H1 (cell line): Measurements from ENCODE around the gene MAST1. TPM values are rescaled to one million over a fixed set of nuclear protein-coding genes. Genes with fewer than 3 reads are reported as not detected.

ENCODE experiments used
- CTCF ChIA-PET: fragments of 300-600 bp; sonication (Branson Sonifier 250); formaldehyde crosslinking; loops from one replicate; lab custom pipeline; 2021; ENCODE audit not compliant: partially characterized antibody; lab: Charles Lee
- POLR2A ChIA-PET: fragments of 300-600 bp; sonication (Branson Sonifier 250); formaldehyde crosslinking; loops from one replicate; lab custom pipeline; 2021; ENCODE audit warnings: inconsistent platforms; ENCODE audit not compliant: partially characterized antibody; lab: Charles Lee
- DNase-seq, 2 experiments: peaks; one replicate each; pipeline versions ENCODE4 v3.0.0 to v3.0.0-alpha.2; 2010 to 2022; ENCODE audit warnings: low spot score in 2 of 2, low read depth in 1 of 2, mixed read lengths in 1 of 2
- FAIRE-seq: peaks from 2 replicates; lab custom pipeline; 2011; peaks lifted over from hg19 to GRCh38; lab: Jason Lieb, UNC
- H2AFZ ChIP-seq: 2 replicates; pipeline ENCODE4 v1.8.1; 2012; ENCODE audit warnings: low read length, inconsistent platforms
- H2AK5ac ChIP-seq: 2 replicates; pipeline ENCODE4 v1.6.1; 2013; ENCODE audit warnings: low read depth, low read length
- H2BK120ac ChIP-seq: replicated peaks from 2 replicates; pipeline ENCODE3; 2013; ENCODE audit warnings: low read depth, low read length, inconsistent platforms
- H2BK12ac ChIP-seq: 2 replicates; pipeline ENCODE4 v1.6.1; 2013; ENCODE audit warnings: low read depth, low read length
- H2BK15ac ChIP-seq: 2 replicates; pipeline ENCODE4 v1.6.1; 2013; ENCODE audit warnings: low read length
- H2BK20ac ChIP-seq: 2 replicates; pipeline ENCODE4 v1.6.1; 2013; ENCODE audit warnings: low read length
- H2BK5ac ChIP-seq: 2 replicates; pipeline ENCODE4 v1.6.1; 2013; ENCODE audit warnings: low read depth, low read length
- H3K14ac ChIP-seq: 2 replicates; pipeline ENCODE4 v1.6.1; 2013; ENCODE audit warnings: inconsistent platforms; ENCODE audit not compliant: insufficient read length
- H3K18ac ChIP-seq: 2 replicates; pipeline ENCODE4 v1.6.1; 2013; ENCODE audit warnings: low read length; ENCODE audit errors: extremely low read depth
- H3K23ac ChIP-seq: 2 replicates; pipeline ENCODE4 v1.6.1; 2013; ENCODE audit warnings: inconsistent platforms; ENCODE audit not compliant: insufficient read length
- H3K23me2 ChIP-seq: 2 replicates; pipeline ENCODE4 v1.6.1; 2013; ENCODE audit warnings: low read depth, low read length
- H3K27ac ChIP-seq: 2 replicates; pipeline ENCODE4 v1.6.1; 2011; ENCODE audit warnings: low read depth, low read length, inconsistent platforms
- H3K27me3 ChIP-seq, 4 experiments: replicated peaks in 1 of 4; 1 replicate in 1 of 4; 2 replicates in 3 of 4; pipeline versions ENCODE4 v1.6.1 to v1.8.1; 2011 to 2013; ENCODE audit warnings: low read length in 3 of 4, mild to moderate bottlenecking in 3 of 4, inconsistent platforms in 2 of 4, mixed read lengths in 2 of 4, moderate library complexity in 1 of 4; ENCODE audit not compliant: control insufficient read depth in 3 of 4, insufficient read depth in 3 of 4; ENCODE audit errors: extremely low read depth in 1 of 4
- H3K36me3 ChIP-seq, 4 experiments: 2 replicates each; pipeline versions ENCODE4 v1.6.1 to v1.8.1; 2011 to 2013; ENCODE audit warnings: mild to moderate bottlenecking in 4 of 4, low read length in 3 of 4, moderate library complexity in 2 of 4, control low read depth in 1 of 4, inconsistent platforms in 1 of 4; ENCODE audit not compliant: insufficient read depth in 4 of 4, control insufficient read depth in 2 of 4
- H3K4ac ChIP-seq: replicated peaks from 2 replicates; pipeline ENCODE3; 2013; ENCODE audit warnings: low read length, low read depth, mixed read lengths, inconsistent platforms; ENCODE audit not compliant: insufficient read length
- H3K4me1 ChIP-seq, 4 experiments: replicated peaks in 1 of 4; 1 replicate in 1 of 4; 2 replicates in 3 of 4; pipeline versions ENCODE4 v1.6.1 to v1.8.1; 2011 to 2013; ENCODE audit warnings: low read length in 3 of 4, inconsistent platforms in 2 of 4, mixed read lengths in 1 of 4; ENCODE audit not compliant: insufficient read depth in 4 of 4, control insufficient read depth in 3 of 4
- H3K4me2 ChIP-seq, 2 experiments: 2 replicates each; pipeline versions ENCODE4 v1.6.1 to v1.8.1; 2011 to 2013; ENCODE audit warnings: low read depth in 2 of 2, low read length in 2 of 2, control low read depth in 1 of 2, inconsistent platforms in 1 of 2, mild to moderate bottlenecking in 1 of 2; ENCODE audit not compliant: insufficient read depth in 1 of 2
- H3K4me3 ChIP-seq, 4 experiments: fragments of 200-600, 300-600 bp in 1 of 4; sonication (generic), shearing (Covaris generic), sonication (Bioruptor Twin) in 1 of 4; 2 replicates each; pipeline versions ENCODE4 v1.5.1 to v1.8.1; 2011 to 2016; ENCODE audit warnings: low read length in 4 of 4, low read depth in 3 of 4, control low read depth in 2 of 4, inconsistent platforms in 2 of 4, mild to moderate bottlenecking in 2 of 4, mixed read lengths in 1 of 4, moderate library complexity in 1 of 4; ENCODE audit not compliant: insufficient read depth in 2 of 4; ENCODE audit errors: extremely low read depth in 1 of 4
- H3K56ac ChIP-seq: replicated peaks from 2 replicates; pipeline ENCODE3; 2013; ENCODE audit warnings: low read depth, mild to moderate bottlenecking, mixed read lengths, low read length, inconsistent platforms; ENCODE audit not compliant: insufficient read length
- H3K79me1 ChIP-seq: 2 replicates; pipeline ENCODE4 v1.6.1; 2013; ENCODE audit warnings: low read depth, low read length, control low read depth
- H3K79me2 ChIP-seq, 2 experiments: 2 replicates each; pipeline versions ENCODE4 v1.6.1 to v1.8.1; 2012 to 2013; ENCODE audit warnings: low read length in 2 of 2, mild to moderate bottlenecking in 2 of 2, inconsistent platforms in 1 of 2; ENCODE audit not compliant: insufficient read depth in 2 of 2, control insufficient read depth in 1 of 2
- H3K9ac ChIP-seq, 4 experiments: replicated peaks in 1 of 4; 1 replicate in 1 of 4; 2 replicates in 3 of 4; pipeline versions ENCODE4 v1.6.1 to v1.8.1; 2011 to 2013; ENCODE audit warnings: low read depth in 3 of 4, low read length in 3 of 4, control low read depth in 2 of 4, mild to moderate bottlenecking in 2 of 4, moderate library complexity in 2 of 4, inconsistent platforms in 1 of 4; ENCODE audit errors: extremely low read depth in 1 of 4
- H3K9me3 ChIP-seq, 2 experiments: 2 replicates each; pipeline versions ENCODE4 v1.6.1 to v1.8.1; 2012 to 2013; ENCODE audit warnings: mild to moderate bottlenecking in 2 of 2, moderate library complexity in 2 of 2, control low read depth in 1 of 2, inconsistent platforms in 1 of 2, low read depth in 1 of 2, low read length in 1 of 2, mixed read lengths in 1 of 2; ENCODE audit not compliant: insufficient read depth in 2 of 2
- H4K20me1 ChIP-seq, 2 experiments: replicated peaks in 1 of 2; 2 replicates each; pipeline versions ENCODE3 to v1.8.1; 2011 to 2013; ENCODE audit warnings: inconsistent platforms in 2 of 2, low read length in 2 of 2, mild to moderate bottlenecking in 1 of 2; ENCODE audit not compliant: insufficient read depth in 2 of 2, control insufficient read depth in 1 of 2
- H4K5ac ChIP-seq: 2 replicates; pipeline ENCODE4 v1.6.1; 2013; ENCODE audit warnings: low read length, low read depth, mixed read lengths, inconsistent platforms; ENCODE audit not compliant: insufficient read length
- H4K8ac ChIP-seq: 2 replicates; pipeline ENCODE4 v1.8.0; 2013; ENCODE audit warnings: mild to moderate bottlenecking, moderate library complexity, low read length, inconsistent platforms; ENCODE audit not compliant: insufficient read depth; ENCODE audit errors: extremely low read depth
- H4K91ac ChIP-seq: replicated peaks from 2 replicates; pipeline ENCODE3; 2013; ENCODE audit warnings: low read length, mixed read lengths, inconsistent platforms; ENCODE audit not compliant: insufficient read length
- ATF2 ChIP-seq: IDR thresholded peaks from 2 replicates; pipeline ENCODE4 v1.6.1; 2012; ENCODE audit warnings: low read length, inconsistent platforms
- EP300 ChIP-seq, 2 experiments: IDR thresholded peaks; 1 replicate in 1 of 2; 2 replicates in 1 of 2; pipeline ENCODE4 v1.6.1; 2011 to 2012; ENCODE audit warnings: low read depth in 2 of 2, low read length in 2 of 2, mild to moderate bottlenecking in 2 of 2, borderline replicate concordance in 1 of 2, inconsistent platforms in 1 of 2, moderate library complexity in 1 of 2
- JUND ChIP-seq: IDR thresholded peaks from 2 replicates; pipeline ENCODE4 v1.6.1; 2011; ENCODE audit warnings: mild to moderate bottlenecking, improper control_type of control experiment, low read length
- KDM4A ChIP-seq: IDR thresholded peaks from one replicate; pipeline ENCODE4 v1.7.1; 2012; ENCODE audit warnings: low read depth, mild to moderate bottlenecking, moderate library complexity, low read length, inconsistent platforms; ENCODE audit not compliant: severe bottlenecking
- POLR2AphosphoS5 ChIP-seq: IDR thresholded peaks from 2 replicates; pipeline ENCODE4 v1.6.1; 2011; ENCODE audit warnings: low read depth, low read length
- RNF2 ChIP-seq: fragments of 200-900, 300-1000 bp; sonication (generic); IDR thresholded peaks from 2 replicates; pipeline ENCODE4 v1.7.1; 2016; ENCODE audit warnings: borderline replicate concordance, low read depth, mild to moderate bottlenecking, antibody characterized with exemption, low read length; ENCODE audit not compliant: poor library complexity, severe bottlenecking; ENCODE audit errors: missing control alignments
- SP1 ChIP-seq: IDR thresholded peaks from 2 replicates; pipeline ENCODE4 v1.6.1; 2011; ENCODE audit warnings: low read depth, low read length
- SP4 ChIP-seq: IDR thresholded peaks from 2 replicates; pipeline ENCODE4 v1.6.1; 2012; ENCODE audit warnings: low read length, inconsistent platforms
- SUZ12 ChIP-seq: fragments of 200-600 bp; sonication (generic); IDR thresholded peaks from 2 replicates; pipeline ENCODE4 v1.6.1; 2012; ENCODE audit warnings: mild to moderate bottlenecking, inconsistent platforms, low read length, moderate library complexity, mixed read lengths
- WGBS, 2 experiments: shearing (Covaris generic) in 1 of 2; methylation state at CpG; one replicate each; pipeline versions ENCODE4 v1.1.6 to v1.1.7; 2013 to 2015; ENCODE audit warnings: low lambda C conversion rate in 2 of 2, mixed read lengths in 2 of 2, inconsistent platforms in 1 of 2, low coverage in 1 of 2, missing lambda C conversion rate in 1 of 2; ENCODE audit not compliant: insufficient replicate concordance in 2 of 2, insufficient coverage in 1 of 2, insufficient read length in 1 of 2; ENCODE audit errors: extremely low coverage in 1 of 2, missing lambda C conversion rate in 1 of 2; 5-methylcytosine and 5-hydroxymethylcytosine counted together
- polyA plus RNA-seq, 7 experiments: library from polyadenylated mRNA; depleted of rRNA in 3 of 7; stranded (reverse) in 5 of 7; unstranded in 2 of 7; fragments of >200 nt in 5 of 7; fragments of 200-250 nt in 2 of 7; gene quantifications; 1 replicate in 5 of 7; 2 replicates in 1 of 7; 4 replicates in 1 of 7; pipeline versions ENCODE4 v1.2.1 to v1.2.3, GENCODE V29; 2011 to 2013; ENCODE audit warnings: missing spikeins in 2 of 7, mixed read lengths in 2 of 7
- total RNA-seq: library from RNA; stranded (reverse); fragmentation: NEBNext Ultra II Directional; extraction: Animal tissue kit (Norgen Biotek cat#: 25700); gene quantifications from 2 replicates; pipeline ENCODE4 v1.2.1, GENCODE V29; 2021
- TF ChIP-seq, protein P1 (sequence below): IDR thresholded peaks from 2 replicates; pipeline ENCODE4 v1.6.1; 2011; ENCODE audit warnings: low read depth, mild to moderate bottlenecking, low read length; ENCODE audit not compliant: insufficient read depth

Gene MAST1
- total and polyA plus RNA-seq, 2 of the 8 experiments (the other 6 are each of a cell fraction or from before 2014, with no cell fraction given): 15.6 to 28.3 TPM

- Histone ChIP-seq H2BK12ac (0 out of 2 replicates have a peak overlapping the region, but pooled peaks have one; percentile 39), H3K4ac (no peak overlapping the region), H2BK120ac (no peak overlapping the region), H4K20me1 (peaks cover 0 to 5% of the 10 kb centered on the region in 2 experiments), H3K23me2 (peaks cover 14% of the 10 kb centered on the region; the same call in 1 of the 2 replicates), H2BK20ac (no peak overlapping the region), H2BK5ac (no peak overlapping the region), H2AFZ (no peak overlapping the region), H2AK5ac (no peak overlapping the region), H3K4me2 (peak overlapping the region; percentile 75 to 97; a peak in 2 of 4 replicates), H3K79me2 (peaks cover 0 to 6% of the 10 kb centered on the region in 2 experiments; a peak in 1 of 4 replicates), H3K27ac (no peak overlapping the region), H3K18ac (no peak overlapping the region), H4K5ac (no peak overlapping the region), H4K8ac (peak overlapping the region; percentile 71; the same call in 1 of the 2 replicates), H2BK15ac (peak overlapping the region; percentile 61; the same call in 1 of the 2 replicates), H3K56ac (no peak overlapping the region), H3K23ac (no peak overlapping the region), H3K36me3 (no peaks in the 10 kb centered on the region), H3K9ac (no peak overlapping the region), H3K27me3 (peaks cover 0 to 9% (median 4%) of the 10 kb centered on the region in 4 experiments; a peak in 4 of 7 replicates), H3K4me1 (peaks cover 0 to 7% (median 4%) of the 10 kb centered on the region in 4 experiments; a peak in 5 of 7 replicates), H3K9me3 (no peaks in the 10 kb centered on the region; a peak in 2 of 4 replicates), H4K91ac (no peak overlapping the region), H3K79me1 (0 out of 2 replicates have a peak, but pooled peaks cover under 1% of the 10 kb centered on the region), H3K14ac (no peak overlapping the region), H3K4me3 (peak overlapping the region in 1 of 4 experiments; percentile 75; a peak in 1 of 8 replicates)
- no peak for DNase-seq
- POLR2A ChIA-PET: interaction anchor here (0.7 to 12.3 kb wide), 15 partner anchors 6 to 95 kb away, joined by 3 to 110 read pairs (median 5); partner anchors contain the start of genes CALR, FARSA, GADD45GIP1 and GCDH
- CTCF ChIA-PET: interaction anchor here (0.6 to 2.3 kb wide), 10 partner anchors 10 to 268 kb away, joined by 3 to 7 read pairs (median 3); partner anchors contain the start of gene CALR
- no peak for FAIRE-seq
- 87% methylated on average over 5 of the region's 5 CpGs; no CpG with 5 or more reads in 1 of the 2 experiments for WGBS, 2 experiments
- no peak for TF ChIP-seq SP1
- TF ChIP-seq RNF2: no peak
- no peak for TF ChIP-seq KDM4A
- TF ChIP-seq SP4: no peak
- TF ChIP-seq SUZ12: no peak
- TF ChIP-seq, protein P1, sequence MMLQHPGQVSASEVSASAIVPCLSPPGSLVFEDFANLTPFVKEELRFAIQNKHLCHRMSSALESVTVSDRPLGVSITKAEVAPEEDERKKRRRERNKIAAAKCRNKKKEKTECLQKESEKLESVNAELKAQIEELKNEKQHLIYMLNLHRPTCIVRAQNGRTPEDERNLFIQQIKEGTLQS: no peak
- no peak for TF ChIP-seq EP300 (IDR thresholded peaks at IDR 0.05; ENCODE audit: borderline replicate concordance in 1 of 2, low read depth in 2 of 2, low read length in 2 of 2)
- no peak for TF ChIP-seq POLR2AphosphoS5
- TF ChIP-seq JUND: no peak
- TF ChIP-seq ATF2: no peak
Observed at GRCh38 chr19:12886651-12886968, 48.3 kb downstream of the MAST1 start.
